Inferior parietal cortex (tissue), 1 donor: Measurements from ENCODE around the gene TBC1D23.
"Not testable (repeated sequence)": the region's sequence is repeated elsewhere in the genome, so short reads cannot be mapped to it uniquely, and the experiment has no call there.

ENCODE experiments used
- DNase-seq: peaks from one replicate; pipeline ENCODE4 v3.0.0-alpha.2; 2016; ENCODE audit errors: extremely low spot score

TBC1D23 gene

DNA sequence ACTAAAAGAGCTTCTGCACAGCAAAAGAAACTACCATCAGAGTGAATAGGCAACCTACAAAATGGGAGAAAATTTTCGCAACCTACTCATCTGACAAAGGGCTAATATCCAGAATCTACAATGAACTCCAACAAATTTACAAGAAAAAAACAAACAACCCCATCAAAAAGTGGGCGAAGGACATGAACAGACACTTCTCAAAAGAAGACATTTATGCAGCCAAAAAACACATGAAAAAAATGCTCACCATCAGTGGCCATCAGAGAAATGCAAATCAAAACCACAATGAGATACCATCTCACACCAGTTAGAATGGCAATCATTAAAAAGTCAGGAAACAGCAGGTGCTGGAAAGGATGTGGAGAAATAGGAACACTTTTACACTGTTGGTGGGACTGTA, 91.0 kb downstream of the TBC1D23 start:
- DNase-seq: not testable (repeated sequence)

- DNase-seq: no peak
Observed at GRCh38 chr3:100352296-100353231, 91.8 kb downstream of the TBC1D23 start.

DNA sequence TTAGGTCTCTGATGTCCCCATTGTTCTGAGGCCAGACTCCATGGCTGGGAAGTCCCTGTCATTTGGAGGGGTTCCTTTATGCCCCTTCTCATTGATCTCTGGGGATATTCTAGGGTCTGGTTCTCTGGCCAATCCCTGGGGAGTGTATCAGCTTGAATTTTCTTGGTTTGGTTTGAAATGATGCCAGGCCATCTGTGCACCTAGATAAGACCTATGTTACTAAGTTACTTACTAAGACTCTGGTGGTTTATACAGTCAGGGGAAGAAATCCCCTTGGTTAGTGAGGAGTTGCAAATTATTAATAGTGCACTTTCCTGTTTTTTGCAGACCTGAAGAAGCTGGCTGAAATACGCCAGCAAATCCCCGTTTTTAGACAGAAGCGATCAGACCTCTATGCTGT, 94.1 kb downstream of the TBC1D23 start:
- DNase-seq: no peak

DNA sequence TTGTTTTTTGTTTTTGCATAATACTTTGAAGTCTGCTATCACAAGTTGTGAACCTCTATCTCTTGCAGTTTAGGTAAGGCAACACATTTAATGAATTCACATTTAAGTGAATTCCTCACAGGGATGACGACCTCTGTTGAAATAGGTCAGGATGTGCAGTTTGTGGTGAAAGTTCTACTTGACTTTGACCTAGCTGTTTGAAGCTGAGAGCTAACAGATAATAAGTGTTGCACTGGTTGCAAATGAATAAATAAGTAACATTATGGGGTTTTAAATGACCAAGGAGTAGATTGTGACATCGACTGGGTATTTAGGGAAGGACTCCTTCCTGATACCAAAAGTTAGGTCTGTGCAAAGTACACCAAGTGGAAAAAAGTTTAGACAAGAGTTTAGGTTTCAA, 97.6 kb downstream of the TBC1D23 start:
- DNase-seq: no peak

- no peak for DNase-seq
Observed at GRCh38 chr3:100359035-100359434, 98.2 kb downstream of the TBC1D23 start.

GRCh38 chr3:100360757-100361496, 100.1 kb downstream of the TBC1D23 start:
- DNase-seq: no peak

- no peak for DNase-seq
Observed at GRCh38 chr3:100361897-100362296, 101.1 kb downstream of the TBC1D23 start.

DNA sequence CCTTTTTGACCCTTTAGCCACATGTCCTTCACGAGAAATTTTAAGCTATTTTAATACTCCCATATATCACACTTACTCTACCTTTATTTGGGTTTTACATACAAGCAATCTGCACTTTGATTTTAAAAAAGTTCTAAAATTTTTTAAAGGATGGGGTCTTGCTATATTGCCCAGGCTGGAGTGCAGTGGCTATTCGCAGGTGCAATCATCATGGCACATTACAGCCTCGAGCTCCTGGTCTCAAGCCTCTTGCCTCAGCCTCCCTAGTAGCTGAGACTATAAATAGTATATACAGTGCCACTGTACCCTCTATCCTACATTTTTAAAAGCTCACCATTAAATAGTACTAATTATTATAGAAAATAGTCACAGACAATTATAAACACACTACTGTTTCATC, 103.6 kb downstream of the TBC1D23 start:
- no peak for DNase-seq

DNA sequence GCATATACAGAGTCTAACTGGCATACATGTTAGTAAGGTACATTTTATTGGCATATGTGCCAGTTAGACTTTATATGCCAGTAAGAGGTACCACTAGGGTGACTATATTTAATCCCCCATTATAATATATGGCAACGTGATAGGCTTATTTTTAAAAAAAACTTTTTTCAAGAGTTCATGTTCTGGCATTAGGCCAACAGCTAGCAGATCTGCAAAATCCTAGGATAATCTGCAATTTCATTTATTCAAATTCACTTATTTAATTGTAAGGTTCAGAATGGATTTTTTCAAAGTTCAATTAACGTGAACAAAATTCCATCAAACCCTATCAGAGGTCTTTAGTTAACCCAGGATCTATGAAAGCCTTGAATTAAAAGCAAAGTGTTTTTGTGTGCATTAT, 105.6 kb downstream of the TBC1D23 start:
- no peak for DNase-seq

DNA sequence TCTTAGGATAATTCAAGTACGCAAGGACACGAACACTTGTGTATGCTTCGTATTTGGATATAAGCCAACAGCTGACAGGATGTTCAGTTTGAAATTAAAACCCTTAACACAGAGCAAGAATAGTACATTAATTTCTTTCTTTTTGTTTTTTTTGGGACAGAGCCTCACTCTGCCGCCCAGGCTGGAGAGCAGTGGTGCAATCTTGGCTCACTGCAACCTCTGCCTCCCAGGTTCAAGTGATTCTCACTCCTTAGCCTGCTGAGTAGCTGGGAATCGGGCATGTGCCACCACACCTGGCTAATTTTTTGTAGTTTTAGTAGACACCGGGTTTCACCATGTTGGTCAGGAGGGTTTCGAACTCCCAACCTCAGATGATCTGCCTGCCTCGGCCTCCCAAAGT, 107.6 kb downstream of the TBC1D23 start:
- no peak for DNase-seq

GRCh38 chr3:100370756-100371155, 110.0 kb downstream of the TBC1D23 start:
- no peak for DNase-seq

GRCh38 chr3:100374521-100374920, 113.7 kb downstream of the TBC1D23 start:
- no peak for DNase-seq
